Measurements from ENCODE around the gene PLEK. TPM values are rescaled to one million over a fixed set of nuclear protein-coding genes. Genes with fewer than 3 reads are reported as not detected.

The PLEK gene, protein sequence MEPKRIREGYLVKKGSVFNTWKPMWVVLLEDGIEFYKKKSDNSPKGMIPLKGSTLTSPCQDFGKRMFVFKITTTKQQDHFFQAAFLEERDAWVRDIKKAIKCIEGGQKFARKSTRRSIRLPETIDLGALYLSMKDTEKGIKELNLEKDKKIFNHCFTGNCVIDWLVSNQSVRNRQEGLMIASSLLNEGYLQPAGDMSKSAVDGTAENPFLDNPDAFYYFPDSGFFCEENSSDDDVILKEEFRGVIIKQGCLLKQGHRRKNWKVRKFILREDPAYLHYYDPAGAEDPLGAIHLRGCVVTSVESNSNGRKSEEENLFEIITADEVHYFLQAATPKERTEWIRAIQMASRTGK
- total RNA-seq = under 0.01 and 0.09 TPM in 2 replicates

DNA sequence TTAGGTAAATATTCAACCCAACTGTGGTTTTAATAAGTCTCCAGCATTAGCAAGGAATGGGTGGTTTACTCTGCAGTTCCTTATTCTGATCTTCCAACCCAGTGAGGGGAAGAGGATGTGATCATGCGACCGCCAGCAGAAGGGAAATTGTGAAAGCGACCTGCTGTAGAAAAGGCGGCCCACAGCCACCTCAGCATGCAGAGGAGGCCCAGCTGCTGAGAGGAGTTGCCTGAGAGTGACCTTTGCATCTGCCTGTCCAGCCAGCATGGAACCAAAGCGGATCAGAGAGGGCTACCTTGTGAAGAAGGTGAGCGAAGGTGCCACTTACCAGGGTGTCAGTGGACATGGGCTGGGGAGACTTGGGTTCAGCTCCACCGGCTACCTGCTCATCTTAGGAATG is at the start of gene PLEK:
TSS of gene PLEK (plus strand) at position 196 of the 400 bp plus-strand sequence. CDS start at position 266, 70 bp downstream.

DNA sequence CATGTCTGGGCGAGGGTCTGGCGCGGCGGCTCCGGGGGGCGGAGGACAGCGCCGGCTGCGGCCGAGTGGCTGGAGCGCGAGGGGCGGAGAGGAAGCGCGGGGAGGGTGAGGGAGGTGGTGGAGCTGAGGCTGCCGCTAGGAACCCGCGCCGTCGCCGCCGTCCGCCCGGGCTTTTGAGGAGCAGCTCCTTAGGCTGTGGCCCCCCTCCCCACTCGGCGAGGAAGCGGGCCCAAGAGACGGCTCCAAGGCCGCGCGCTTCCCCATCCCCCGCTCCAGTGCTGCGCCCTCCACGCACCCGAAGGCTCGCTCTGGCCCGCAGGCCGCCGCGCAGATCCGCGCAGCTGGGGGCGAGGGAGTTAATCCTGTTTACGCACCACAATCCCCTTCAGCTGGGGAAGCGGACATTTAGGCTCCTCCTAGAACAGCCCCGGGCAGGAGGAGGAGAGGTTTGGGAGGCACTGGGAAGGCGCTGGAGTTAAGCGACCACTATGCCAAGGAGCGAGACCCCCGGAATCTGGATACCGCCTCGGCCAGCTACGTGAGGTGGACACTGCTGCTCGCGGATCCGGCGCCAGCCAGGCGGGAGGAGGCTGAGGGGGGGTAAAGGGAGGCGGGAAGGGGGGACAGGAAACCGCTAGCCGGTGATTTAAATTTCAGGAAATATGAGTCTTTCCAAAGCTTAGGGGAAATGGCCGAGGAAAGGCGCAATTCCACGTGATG is 45.5 kb upstream of the PLEK start, which contains the start of gene CNRIP1:
TSS of gene CNRIP1 (minus strand) at position 552 of the 720 bp plus-strand sequence. CDS start at position 3, 549 bp downstream.

Other genes starting within 250 kb of the PLEK start
- gene PNO1, start 207.4 kb upstream of the PLEK start, total RNA-seq = 15.3 and 16.1 TPM in 2 replicates
- gene PPP3R1, start 112.8 kb upstream of the PLEK start, total RNA-seq = 17.2 and 22.6 TPM in 2 replicates
- 29.9 and 43.5 TPM in 2 replicates for gene CNRIP1, start 45.3 kb upstream of the PLEK start, total RNA-seq
- gene FBXO48, start 102.0 kb downstream of the PLEK start, total RNA-seq = 0.18 and 0.28 TPM in 2 replicates
- 4.1 and 6.5 TPM in 2 replicates for gene APLF, start 102.3 kb downstream of the PLEK start, total RNA-seq